ENCODE results near the gene CSMD2. TPM values are rescaled to one million over a fixed set of nuclear protein-coding genes. Genes with fewer than 3 reads are reported as not detected.

The CSMD2 gene
- total RNA-seq, 4 donors from 2014 or later, result 0.09 to 0.20 TPM; not detected in 2

- no peak for DNase-seq
- TF ChIP-seq CTCF (IDR thresholded peaks at IDR 0.05 in 4 of 5, conservative IDR thresholded peaks at IDR 0.05 in 1 of 5) (no peak), POLR2A (IDR thresholded peaks at IDR 0.05) (no peak)
- intact Hi-C loops (cut with DNase I; ENCODE audit: low total_unique reads) (no loop called here), in situ Hi-C loops (cut with MboI; ENCODE audit: low sequenced_read_pairs in 4 of 4) (no loop called here)
- Histone ChIP-seq H3K4me3 (no peak overlapping the region), H3K4me1 (no peaks in the 10 kb centered on the region), H3K9me3 (no peaks in the 10 kb centered on the region), H3K36me3 (no peaks in the 10 kb centered on the region), H3K27me3 (no peaks in the 10 kb centered on the region), H3K27ac (no peak overlapping the region)
- no peak for ATAC-seq
Observed at GRCh38 chr1:33716976-33717688, 447.9 kb downstream of the CSMD2 start.

- Histone ChIP-seq H3K36me3 (no peaks in the 10 kb centered on the region), H3K27ac (no peak overlapping the region), H3K27me3 (no peaks in the 10 kb centered on the region), H3K4me3 (no peak overlapping the region), H3K4me1 (no peaks in the 10 kb centered on the region), H3K9me3 (no peaks in the 10 kb centered on the region)
- intact Hi-C loops (cut with DNase I; ENCODE audit: low total_unique reads) (no loop called here), in situ Hi-C loops (cut with MboI; ENCODE audit: low sequenced_read_pairs in 4 of 4) (no loop called here)
- TF ChIP-seq POLR2A (IDR thresholded peaks at IDR 0.05), result no peak
- TF ChIP-seq CTCF (IDR thresholded peaks at IDR 0.05 in 4 of 5, conservative IDR thresholded peaks at IDR 0.05 in 1 of 5), result no peak
- DNase-seq, result no peak
- ATAC-seq, result no peak
Observed at GRCh38 chr1:33715195-33715811, 449.7 kb downstream of the CSMD2 start.

GRCh38 chr1:33714421-33714820 is 450.6 kb downstream of the CSMD2 start:
- no peaks in the 10 kb centered on the region for H3K4me1 ChIP-seq
- H3K27ac ChIP-seq, result no peak overlapping the region
- H3K36me3 ChIP-seq, result no peaks in the 10 kb centered on the region
- no peak overlapping the region for H3K4me3 ChIP-seq
- H3K9me3 ChIP-seq, result no peaks in the 10 kb centered on the region
- no peaks in the 10 kb centered on the region for H3K27me3 ChIP-seq
- TF ChIP-seq POLR2A (IDR thresholded peaks at IDR 0.05), result no peak
- no peak for TF ChIP-seq CTCF (IDR thresholded peaks at IDR 0.05 in 4 of 5, conservative IDR thresholded peaks at IDR 0.05 in 1 of 5)
- in situ Hi-C loops (cut with MboI; ENCODE audit: low sequenced_read_pairs in 4 of 4), result no loop called here
- no peak for ATAC-seq
- intact Hi-C loops (cut with DNase I; ENCODE audit: low total_unique reads), result no loop called here
- DNase-seq, result no peak

GRCh38 chr1:33713058-33713877 is 451.8 kb downstream of the CSMD2 start:
- in situ Hi-C loops (cut with MboI; ENCODE audit: low sequenced_read_pairs in 4 of 4) (no loop called here), intact Hi-C loops (cut with DNase I; ENCODE audit: low total_unique reads) (no loop called here)
- DNase-seq (no peak), ATAC-seq (no peak)
- H3K9me3 ChIP-seq, result no peaks in the 10 kb centered on the region
- TF ChIP-seq CTCF (IDR thresholded peaks at IDR 0.05 in 4 of 5, conservative IDR thresholded peaks at IDR 0.05 in 1 of 5) (no peak), POLR2A (IDR thresholded peaks at IDR 0.05) (no peak)
- H3K4me1 ChIP-seq, result no peaks in the 10 kb centered on the region
- H3K4me3 ChIP-seq, result no peak overlapping the region
- no peaks in the 10 kb centered on the region for H3K27me3 ChIP-seq
- no peak overlapping the region for H3K27ac ChIP-seq
- no peaks in the 10 kb centered on the region for H3K36me3 ChIP-seq

Data from gastrocnemius medialis (tissue), 4 donors.